ENCODE data around the gene HDAC4. TPM values are rescaled to one million over a fixed set of nuclear protein-coding genes. Genes with fewer than 3 reads are reported as not detected.

Gene HDAC4
- total and polyA plus RNA-seq, 9 of the 15 experiments (the other 6 are each of a cell fraction or from before 2014, with no cell fraction given), result 0.11 to 20.2 (median 4.0) TPM

GRCh38 chr2:239184968-239185903 lies 215.6 kb downstream of the HDAC4 start (continued):
- no peak for TF ChIP-seq LARP7 (IDR thresholded peaks at IDR 0.05)
- no peak for TF ChIP-seq KLF10 (CRISPR knock-in tag; IDR thresholded peaks at IDR 0.05)
- no peak for TF ChIP-seq CHCHD3 (CRISPR knock-in tag; IDR thresholded peaks at IDR 0.05)

GRCh38 chr2:239184179-239184578 lies 216.6 kb downstream of the HDAC4 start:
- intact Hi-C loops (cut with micrococcal nuclease) (no loop called here), in situ Hi-C loops (cut with MboI) (no loop called here)
- no peak overlapping the region for H2AFZ ChIP-seq (ENCODE audit: low read depth, low read length)
- peaks cover 5% of the 10 kb centered on the region; the same call in 1 of the 3 replicates for H3K36me3 ChIP-seq (ENCODE audit: control insufficient read depth, insufficient read depth, low read length)
- ChIA-PET CTCF (ENCODE audit: low intra/inter-chr PET ratio) (no interaction called here), POLR2A (no interaction called here)
- no peak for DNase-seq (ENCODE audit: extremely low read depth in 1 of 4, low spot score in 3 of 4)
- no peak overlapping the region for H3K4me3 ChIP-seq
- no peak for ATAC-seq
- H3K9me3 ChIP-seq (replicated peaks; ENCODE audit: control insufficient read depth, insufficient read depth, low read depth, low read length), result no peaks in the 10 kb centered on the region
- no peaks in the 10 kb centered on the region for H4K20me1 ChIP-seq (replicated peaks; ENCODE audit: control insufficient read depth, insufficient read depth, low read length)
- WGBS (ENCODE audit: insufficient coverage, low coverage, missing lambda C conversion rate), result 90% methylated on average over 2 of the region's 2 CpGs
- no peak overlapping the region for H3K9ac ChIP-seq (ENCODE audit: insufficient read depth in 1 of 2, low read depth in 2 of 2, low read length in 2 of 2)
- H3K27ac ChIP-seq (ENCODE audit: extremely low read depth, low read depth, low read length), result no peak overlapping the region
- H3K4me2 ChIP-seq (ENCODE audit: insufficient read depth, low read length), result no peak overlapping the region
- no peak for FAIRE-seq
- BruUV-seq (replicated peaks), result no TSS peak
- H3K79me2 ChIP-seq (ENCODE audit: control insufficient read depth, insufficient read depth, low read length), result no peaks in the 10 kb centered on the region
- no peaks in the 10 kb centered on the region for H3K4me1 ChIP-seq (replicated peaks in 1 of 2; ENCODE audit: control insufficient read depth in 2 of 2, insufficient read depth in 2 of 2, low read length in 2 of 2)
- no peaks in the 10 kb centered on the region for H3K27me3 ChIP-seq (ENCODE audit: control insufficient read depth in 2 of 2, insufficient read depth in 2 of 2, low read length in 2 of 2)
- no peaks in the 10 kb centered on the region for H3K9me1 ChIP-seq (ENCODE audit: control insufficient read depth, insufficient read depth, low read length)
- no peak for TF ChIP-seq SMAD3 (CRISPR knock-in tag; conservative IDR thresholded peaks at IDR 0.05)
- TF ChIP-seq SMARCC2 (IDR thresholded peaks at IDR 0.05; ENCODE audit: low read depth), result no peak
- TF ChIP-seq ATF4 (CRISPR knock-in tag; IDR thresholded peaks at IDR 0.05), result no peak
- TF ChIP-seq BRD4 (IDR thresholded peaks at IDR 0.05), result no peak
- TF ChIP-seq ZFP91 (CRISPR knock-in tag; IDR thresholded peaks at IDR 0.05), result no peak
- no peak for TF ChIP-seq RFX5 (IDR thresholded peaks at IDR 0.05; ENCODE audit: low read depth, low read length)
- TF ChIP-seq FOXJ2 (tag; IDR thresholded peaks at IDR 0.05), result no peak
- no peak for TF ChIP-seq ZBTB9 (CRISPR knock-in tag; IDR thresholded peaks at IDR 0.05)
- TF ChIP-seq ZNF41 (CRISPR knock-in tag; conservative IDR thresholded peaks at IDR 0.05), result no peak
- no peak for TF ChIP-seq ZNF449 (CRISPR knock-in tag; IDR thresholded peaks at IDR 0.05)
- no peak for TF ChIP-seq MED1 (CRISPR knock-in tag; IDR thresholded peaks at IDR 0.05; ENCODE audit: borderline replicate concordance)
- TF ChIP-seq PHB (CRISPR knock-in tag; IDR thresholded peaks at IDR 0.05), result no peak
